PC-9 (cell line): ENCODE data around the gene OR13C5. TPM values are rescaled to one million over a fixed set of nuclear protein-coding genes. Genes with fewer than 3 reads are reported as not detected.

Experiments used
- BruUV-seq: library from RNA; stranded (reverse); fragments of 400-500 nt; replicated peaks from 2 replicates; lab custom pipeline; 2021; lab: Mats Ljungman, UMichigan
- CTCF ChIA-PET: fragments of 300-600 bp; sonication (Branson Sonifier 250); formaldehyde crosslinking; loops from one replicate; lab custom pipeline; 2022; ENCODE audit warnings: antibody characterized with exemption; lab: Charles Lee
- POLR2A ChIA-PET: fragments of 300-600 bp; sonication (Branson Sonifier 250); formaldehyde crosslinking; loops from one replicate; lab custom pipeline; 2022; ENCODE audit warnings: antibody characterized with exemption; ENCODE audit not compliant: unreplicated experiment; lab: Charles Lee
- DNase-seq, 2 experiments: peaks; one replicate each; pipeline versions ENCODE4 v3.0.0 to v3.0.0-alpha.2; 2015 to 2022; ENCODE audit warnings: mixed read lengths in 1 of 2
- H2AFZ ChIP-seq: fragments of 200-600 bp; sonication (generic); 2 replicates; pipeline ENCODE4 v1.8.1; 2017; ENCODE audit warnings: antibody characterized with exemption
- H3F3A ChIP-seq: fragments of 200-600 bp; sonication (generic); 2 replicates; pipeline ENCODE4 v1.8.1; 2017; ENCODE audit warnings: antibody characterized with exemption, mild to moderate bottlenecking, low read depth; ENCODE audit not compliant: insufficient read depth
- H3K27ac ChIP-seq: fragments of 200-600 bp; sonication (generic); 2 replicates; pipeline ENCODE4 v1.6.1; 2016; ENCODE audit warnings: mixed run types
- H3K27me3 ChIP-seq: fragments of 200-600 bp; sonication (generic); 2 replicates; pipeline ENCODE4 v1.6.1; 2016; ENCODE audit warnings: low read depth, mixed run types; ENCODE audit not compliant: insufficient read depth
- H3K36me3 ChIP-seq: fragments of 200-600 bp; sonication (generic); 2 replicates; pipeline ENCODE4 v1.6.1; 2016; ENCODE audit warnings: low read depth, mixed run types
- H3K4me1 ChIP-seq: fragments of 200-600 bp; sonication (generic); replicated peaks from 2 replicates; pipeline ENCODE4 v1.6.1; 2016; ENCODE audit warnings: mixed run types; ENCODE audit not compliant: insufficient read depth
- H3K4me2 ChIP-seq: fragments of 200-600 bp; sonication (generic); 2 replicates; pipeline ENCODE4 v1.6.1; 2017; ENCODE audit warnings: mixed run types
- H3K4me3 ChIP-seq: fragments of 200-600 bp; sonication (generic); 2 replicates; pipeline ENCODE4 v1.6.1; 2016; ENCODE audit warnings: mixed run types
- H3K79me2 ChIP-seq: fragments of 200-600 bp; sonication (generic); 2 replicates; pipeline ENCODE4 v1.6.1; 2017; ENCODE audit warnings: low read depth, mixed run types
- H3K9me2 ChIP-seq: fragments of 200-600 bp; sonication (generic); 2 replicates; pipeline ENCODE4 v1.8.1; 2017; ENCODE audit warnings: mild to moderate bottlenecking; ENCODE audit not compliant: insufficient read depth
- H3K9me3 ChIP-seq: fragments of 200-600 bp; sonication (generic); 2 replicates; pipeline ENCODE4 v1.8.1; 2016; ENCODE audit warnings: low read depth; ENCODE audit not compliant: insufficient read depth
- H4K20me1 ChIP-seq: fragments of 200-600 bp; sonication (generic); 2 replicates; pipeline ENCODE4 v1.8.1; 2017; ENCODE audit not compliant: insufficient read depth
- EZH2 ChIP-seq: fragments of 200-600 bp; sonication (generic); IDR thresholded peaks from 2 replicates; pipeline ENCODE4 v1.8.0; 2017; ENCODE audit warnings: antibody characterized with exemption, low read depth
- intact Hi-C: fragments of 100-400 bp; cut with micrococcal nuclease; formaldehyde crosslinking; loops from one replicate; pipeline ENCODE4 v1.10.0; 2022; ENCODE audit not compliant: unreplicated experiment
- total RNA-seq: library from RNA; stranded (reverse); gene quantifications from 2 replicates; pipeline ENCODE4 v1.2.3, GENCODE V29; 2021
- TF ChIP-seq, protein P1 (sequence below): fragments of 200-600 bp; sonication (generic); conservative IDR thresholded peaks from 2 replicates; pipeline ENCODE4 v1.6.1; 2017; ENCODE audit warnings: mixed run types, antibody characterized with exemption, mild to moderate bottlenecking, moderate library complexity

The OR13C5 gene
- total RNA-seq, 1 experiment from 2014 or later, result not detected

DNA sequence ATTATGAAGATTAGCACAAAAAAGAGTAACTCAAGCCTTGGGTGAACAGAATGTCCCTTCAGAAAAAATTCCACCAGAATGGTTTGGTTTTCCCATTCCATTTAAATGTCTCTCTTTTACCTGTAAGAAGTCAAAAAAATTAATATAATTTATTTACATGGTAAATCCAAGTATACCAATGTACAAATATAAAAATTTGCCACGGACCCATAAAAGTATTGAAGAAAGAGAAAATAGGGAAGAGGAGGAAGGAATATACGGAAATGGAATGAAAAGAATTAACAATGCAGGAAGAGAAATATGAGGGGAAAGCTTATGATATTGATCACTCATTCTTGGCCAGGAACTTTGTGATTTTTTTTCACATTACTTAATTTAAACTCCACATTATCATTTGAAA, 18.9 kb upstream of the OR13C5 start, which contains the start of gene OR13C9:
TSS of gene OR13C9 (minus strand) at position 101 of the 400 bp plus-strand sequence. CDS start at position 101, 0 bp downstream.
- H2AFZ ChIP-seq, result no peak within 1 kb of the TSS
- no peaks in the 10 kb centered on the region for H4K20me1 ChIP-seq
- no peaks in the 10 kb centered on the region for H3K4me1 ChIP-seq
- TF ChIP-seq, protein P1, sequence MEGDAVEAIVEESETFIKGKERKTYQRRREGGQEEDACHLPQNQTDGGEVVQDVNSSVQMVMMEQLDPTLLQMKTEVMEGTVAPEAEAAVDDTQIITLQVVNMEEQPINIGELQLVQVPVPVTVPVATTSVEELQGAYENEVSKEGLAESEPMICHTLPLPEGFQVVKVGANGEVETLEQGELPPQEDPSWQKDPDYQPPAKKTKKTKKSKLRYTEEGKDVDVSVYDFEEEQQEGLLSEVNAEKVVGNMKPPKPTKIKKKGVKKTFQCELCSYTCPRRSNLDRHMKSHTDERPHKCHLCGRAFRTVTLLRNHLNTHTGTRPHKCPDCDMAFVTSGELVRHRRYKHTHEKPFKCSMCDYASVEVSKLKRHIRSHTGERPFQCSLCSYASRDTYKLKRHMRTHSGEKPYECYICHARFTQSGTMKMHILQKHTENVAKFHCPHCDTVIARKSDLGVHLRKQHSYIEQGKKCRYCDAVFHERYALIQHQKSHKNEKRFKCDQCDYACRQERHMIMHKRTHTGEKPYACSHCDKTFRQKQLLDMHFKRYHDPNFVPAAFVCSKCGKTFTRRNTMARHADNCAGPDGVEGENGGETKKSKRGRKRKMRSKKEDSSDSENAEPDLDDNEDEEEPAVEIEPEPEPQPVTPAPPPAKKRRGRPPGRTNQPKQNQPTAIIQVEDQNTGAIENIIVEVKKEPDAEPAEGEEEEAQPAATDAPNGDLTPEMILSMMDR, result no peak
- no peak for TF ChIP-seq EZH2
- POLR2A ChIA-PET, result no interaction called here
- H3K4me3 ChIP-seq, result no peak within 1 kb of the TSS
- no peaks in the 10 kb centered on the region for H3K27me3 ChIP-seq
- CTCF ChIA-PET, result no interaction called here
- no peaks in the 10 kb centered on the region for H3F3A ChIP-seq
- BruUV-seq, result no TSS peak
- DNase-seq, result no peak
- no peaks in the 10 kb centered on the region for H3K79me2 ChIP-seq
- intact Hi-C loops, result no loop called here
- H3K27ac ChIP-seq, result no peak within 1 kb of the TSS
- H3K4me2 ChIP-seq, result no peak within 1 kb of the TSS
- H3K9me2 ChIP-seq, result no peaks in the 10 kb centered on the region
- no peaks in the 10 kb centered on the region for H3K36me3 ChIP-seq
- H3K9me3 ChIP-seq, result no peaks in the 10 kb centered on the region

DNA sequence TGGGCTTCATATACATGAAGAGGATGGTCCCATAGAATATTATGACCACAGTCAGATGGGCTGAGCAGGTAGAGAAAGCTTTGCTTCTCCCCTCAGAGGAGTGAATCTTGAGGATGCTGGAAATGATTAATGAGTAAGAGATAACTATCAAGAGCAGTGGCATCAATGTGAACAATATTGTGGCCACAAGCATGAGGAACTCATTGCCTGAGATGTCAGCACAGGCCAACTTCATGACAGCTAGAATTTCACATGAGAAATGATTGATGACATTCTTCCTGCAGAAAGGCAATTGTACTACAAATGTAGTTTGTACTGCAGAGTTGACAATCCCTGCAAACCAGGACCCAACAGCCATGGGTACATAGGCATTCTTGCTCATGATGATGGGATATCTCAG, 18.2 kb upstream of the OR13C5 start:
- intact Hi-C loops, result no loop called here
- Histone ChIP-seq H3K36me3 (no peaks in the 10 kb centered on the region), H3K4me1 (no peaks in the 10 kb centered on the region), H3K27me3 (no peaks in the 10 kb centered on the region), H3K9me3 (no peaks in the 10 kb centered on the region), H3F3A (no peaks in the 10 kb centered on the region), H4K20me1 (no peaks in the 10 kb centered on the region), H3K27ac (no peak overlapping the region), H3K4me3 (no peak overlapping the region), H3K9me2 (no peaks in the 10 kb centered on the region), H3K79me2 (no peaks in the 10 kb centered on the region), H3K4me2 (no peak overlapping the region), H2AFZ (no peak overlapping the region)
- ChIA-PET POLR2A (no interaction called here), CTCF (no interaction called here)
- TF ChIP-seq, protein P1, result no peak
- TF ChIP-seq EZH2, result no peak
- DNase-seq, result no peak
- BruUV-seq, result no TSS peak

DNA sequence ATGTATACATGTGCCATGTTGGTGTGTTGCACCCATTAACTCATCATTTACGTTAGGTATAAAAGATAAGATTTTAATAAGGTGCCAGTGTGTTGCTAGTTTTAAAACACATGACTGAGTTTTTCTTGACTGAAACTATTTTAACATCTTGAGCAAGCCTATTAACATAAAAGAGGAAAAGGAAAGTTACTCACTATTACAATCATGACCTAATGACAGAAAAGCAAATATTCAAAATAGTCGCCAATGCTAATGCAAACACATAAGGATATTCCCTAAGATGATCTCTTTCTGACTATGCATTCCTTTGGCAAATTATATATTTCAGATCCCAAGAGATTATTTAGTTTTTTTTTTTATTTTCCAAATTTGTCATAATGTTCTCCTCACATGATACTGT, 12.0 kb upstream of the OR13C5 start:
- no peaks in the 10 kb centered on the region for H3K79me2 ChIP-seq
- BruUV-seq, result no TSS peak
- no peak overlapping the region for H2AFZ ChIP-seq
- no peaks in the 10 kb centered on the region for H3K9me3 ChIP-seq
- POLR2A ChIA-PET, result no interaction called here
- H3K4me3 ChIP-seq, result no peak overlapping the region
- H3K27ac ChIP-seq, result no peak overlapping the region
- DNase-seq, result no peak
- CTCF ChIA-PET, result no interaction called here
- H3K27me3 ChIP-seq, result no peaks in the 10 kb centered on the region
- intact Hi-C loops, result no loop called here
- no peaks in the 10 kb centered on the region for H4K20me1 ChIP-seq
- no peaks in the 10 kb centered on the region for H3F3A ChIP-seq
- no peaks in the 10 kb centered on the region for H3K36me3 ChIP-seq
- TF ChIP-seq EZH2, result no peak
- TF ChIP-seq, protein P1, result no peak
- no peaks in the 10 kb centered on the region for H3K4me1 ChIP-seq
- H3K9me2 ChIP-seq, result no peaks in the 10 kb centered on the region
- no peak overlapping the region for H3K4me2 ChIP-seq
